AG10803 (cell line): ENCODE measurements around the gene RRP36.

ENCODE experiments used
- DNase-seq: peaks from one replicate; pipeline ENCODE4 v3.0.0; 2010; ENCODE audit warnings: low read depth
- H3K4me3 ChIP-seq: 2 replicates; pipeline ENCODE4 v1.5.1; 2011; ENCODE audit warnings: mild to moderate bottlenecking, low read length, control low read depth
- TF ChIP-seq, protein P1 (sequence below): conservative IDR thresholded peaks from 2 replicates; pipeline ENCODE4 v1.5.1; 2011; ENCODE audit warnings: mild to moderate bottlenecking, low read length, control low read depth, inconsistent platforms

The RRP36 gene

GRCh38 chr6:43016176-43016942, 5.1 kb upstream of the RRP36 start:
- DNase-seq: no peak

DNA sequence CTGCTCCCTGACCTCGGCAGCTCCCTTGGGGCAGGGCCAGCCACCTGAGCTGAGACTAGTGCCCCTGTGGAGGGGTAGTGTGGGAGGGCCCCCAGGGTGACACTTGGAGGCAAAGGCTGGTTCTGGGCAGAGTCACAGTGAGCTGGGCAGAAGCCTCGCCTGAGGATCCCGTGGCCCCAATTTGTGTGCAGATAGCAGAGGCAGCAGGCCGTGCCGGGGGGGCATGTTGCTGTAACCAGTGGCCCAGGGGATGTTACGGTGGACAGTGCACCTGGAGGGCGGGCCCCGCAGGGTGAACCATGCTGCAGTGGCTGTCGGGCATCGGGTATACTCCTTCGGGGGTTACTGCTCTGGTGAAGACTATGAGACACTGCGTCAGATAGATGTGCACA, 4.5 kb upstream of the RRP36 start:
- TF ChIP-seq, protein P1, sequence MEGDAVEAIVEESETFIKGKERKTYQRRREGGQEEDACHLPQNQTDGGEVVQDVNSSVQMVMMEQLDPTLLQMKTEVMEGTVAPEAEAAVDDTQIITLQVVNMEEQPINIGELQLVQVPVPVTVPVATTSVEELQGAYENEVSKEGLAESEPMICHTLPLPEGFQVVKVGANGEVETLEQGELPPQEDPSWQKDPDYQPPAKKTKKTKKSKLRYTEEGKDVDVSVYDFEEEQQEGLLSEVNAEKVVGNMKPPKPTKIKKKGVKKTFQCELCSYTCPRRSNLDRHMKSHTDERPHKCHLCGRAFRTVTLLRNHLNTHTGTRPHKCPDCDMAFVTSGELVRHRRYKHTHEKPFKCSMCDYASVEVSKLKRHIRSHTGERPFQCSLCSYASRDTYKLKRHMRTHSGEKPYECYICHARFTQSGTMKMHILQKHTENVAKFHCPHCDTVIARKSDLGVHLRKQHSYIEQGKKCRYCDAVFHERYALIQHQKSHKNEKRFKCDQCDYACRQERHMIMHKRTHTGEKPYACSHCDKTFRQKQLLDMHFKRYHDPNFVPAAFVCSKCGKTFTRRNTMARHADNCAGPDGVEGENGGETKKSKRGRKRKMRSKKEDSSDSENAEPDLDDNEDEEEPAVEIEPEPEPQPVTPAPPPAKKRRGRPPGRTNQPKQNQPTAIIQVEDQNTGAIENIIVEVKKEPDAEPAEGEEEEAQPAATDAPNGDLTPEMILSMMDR: no peak
- H3K4me3 ChIP-seq: no peak overlapping the region
- DNase-seq: no peak

More at GRCh38 chr6:43016176-43016942, 5.1 kb upstream of the RRP36 start:
- TF ChIP-seq, protein P1: no peak
- H3K4me3 ChIP-seq: peak overlapping the region; percentile 13

DNA sequence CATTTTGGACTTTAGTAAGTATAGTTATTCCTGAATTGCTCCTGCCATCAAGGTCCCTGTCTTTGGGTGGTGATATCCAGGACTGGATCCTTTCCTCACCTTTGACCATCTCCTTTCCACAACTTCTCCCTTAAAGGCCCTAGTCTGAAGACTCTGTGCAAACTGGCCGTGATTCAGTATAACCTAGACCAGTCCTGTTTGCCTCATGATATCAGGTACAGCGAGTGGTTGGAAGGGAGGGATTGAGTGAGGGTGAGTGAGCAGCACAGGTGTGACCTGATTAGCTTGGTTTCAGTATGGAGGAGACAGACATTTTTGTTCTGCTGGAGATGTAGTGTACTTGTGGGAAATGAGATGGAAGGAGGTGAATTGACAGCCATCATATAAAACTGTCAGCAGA, 2.3 kb upstream of the RRP36 start:
- no peak for DNase-seq
- TF ChIP-seq, protein P1: no peak

GRCh38 chr6:43020052-43020705, 1.2 kb upstream of the RRP36 start:
- TF ChIP-seq, protein P1: no peak
- no peak for DNase-seq
- H3K4me3 ChIP-seq: no peak overlapping the region

More for the DNA sequence above, 2.3 kb upstream of the RRP36 start:
- H3K4me3 ChIP-seq: no peak overlapping the region

GRCh38 chr6:43020847-43021246, 576 bp upstream of the RRP36 start:
- TF ChIP-seq, protein P1: no peak
- no peak for DNase-seq
- peak overlapping the region; percentile 99 for H3K4me3 ChIP-seq

DNA sequence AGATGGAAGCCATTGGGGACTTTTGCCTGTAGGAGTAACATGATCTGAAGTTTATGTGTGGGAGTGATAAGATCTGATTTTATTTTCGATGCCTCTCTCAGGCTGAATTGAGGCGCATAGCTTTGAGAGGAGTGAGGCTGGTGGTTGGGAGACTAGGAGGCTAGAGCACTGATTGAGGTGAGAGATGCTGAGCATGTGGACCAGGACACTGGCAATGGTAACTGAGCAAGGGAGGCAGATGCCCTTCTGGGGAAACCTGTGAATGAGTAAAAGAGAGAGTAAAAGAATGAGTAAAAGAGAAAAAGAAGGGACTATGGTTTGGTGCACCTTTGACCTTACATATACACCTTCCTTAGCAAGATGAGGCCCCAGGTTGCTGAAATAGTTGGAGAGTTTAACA, 3.0 kb downstream of the RRP36 start:
- H3K4me3 ChIP-seq: no peak overlapping the region
- TF ChIP-seq, protein P1: no peak
- no peak for DNase-seq

DNA sequence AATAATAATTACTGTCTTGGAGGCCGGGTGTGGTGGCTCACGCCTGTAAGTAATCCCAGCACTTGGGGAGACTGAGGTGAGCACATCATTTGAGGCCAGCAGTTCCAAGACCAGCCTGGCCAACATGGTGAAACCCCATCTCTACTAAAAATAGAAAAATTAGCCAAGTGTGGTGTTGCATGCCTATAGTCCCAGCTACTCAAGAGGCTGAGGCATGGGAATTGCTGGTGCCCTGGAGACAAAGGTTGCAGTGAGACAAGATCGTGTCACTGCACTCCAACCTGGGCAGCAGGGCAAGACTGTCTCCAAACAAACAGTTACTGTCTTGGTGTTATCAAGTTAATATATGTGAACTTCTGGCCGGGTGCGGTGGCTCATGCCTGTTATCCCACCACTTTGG, 4.9 kb downstream of the RRP36 start:
- TF ChIP-seq, protein P1: no peak
- no peak overlapping the region for H3K4me3 ChIP-seq
- DNase-seq: no peak
